DND-41 (cell line): ENCODE data around the gene WDR70.

Experiments used
- ATAC-seq: fragments of 200-7000 bp; cut with Tn5 transposase; 3 replicates; pipeline ENCODE4 v1.9.1; 2021; ENCODE audit warnings: low read depth; ENCODE audit not compliant: insufficient read depth
- DNase-seq: peaks from one replicate; pipeline ENCODE4 v3.0.0-alpha.2; 2020
- H2AFZ ChIP-seq: 2 replicates; pipeline ENCODE4 v1.6.0; 2012; ENCODE audit warnings: low read depth, low read length
- H3K27ac ChIP-seq: 2 replicates; pipeline ENCODE4 v1.5.1; 2012; ENCODE audit warnings: low read length, inconsistent platforms
- H3K27me3 ChIP-seq: fragments of 200-600 bp; sonication (generic); 2 replicates; pipeline ENCODE4 v1.6.0; 2012; ENCODE audit warnings: low read length, mild to moderate bottlenecking, inconsistent platforms; ENCODE audit not compliant: insufficient read depth, poor library complexity
- H3K36me3 ChIP-seq: 2 replicates; pipeline ENCODE4 v1.5.1; 2012; ENCODE audit warnings: low read length, inconsistent platforms; ENCODE audit not compliant: insufficient read depth
- H3K4me1 ChIP-seq: 2 replicates; pipeline ENCODE4 v1.5.1; 2012; ENCODE audit warnings: mild to moderate bottlenecking, low read length; ENCODE audit not compliant: insufficient read depth
- H3K4me2 ChIP-seq: 2 replicates; pipeline ENCODE4 v1.6.0; 2012; ENCODE audit warnings: mild to moderate bottlenecking, moderate library complexity, low read length, inconsistent platforms; ENCODE audit not compliant: insufficient read depth
- H3K4me3 ChIP-seq, 2 experiments: fragments of 200-600 bp in 1 of 2; shearing (Covaris generic) in 1 of 2; 2 replicates each; pipeline ENCODE4 v1.5.1; 2012 to 2016; ENCODE audit warnings: inconsistent platforms in 2 of 2, low read length in 2 of 2, mild to moderate bottlenecking in 2 of 2, low read depth in 1 of 2, moderate library complexity in 1 of 2
- H3K79me2 ChIP-seq: 2 replicates; pipeline ENCODE4 v1.6.0; 2012; ENCODE audit warnings: low read length, inconsistent platforms; ENCODE audit not compliant: insufficient read depth
- H3K9ac ChIP-seq: 2 replicates; pipeline ENCODE4 v1.6.0; 2012; ENCODE audit warnings: low read depth, mild to moderate bottlenecking, inconsistent platforms, low read length, moderate library complexity
- H3K9me3 ChIP-seq: 2 replicates; pipeline ENCODE4 v1.5.1; 2012; ENCODE audit warnings: low read length, moderate library complexity, mild to moderate bottlenecking, inconsistent platforms; ENCODE audit not compliant: insufficient read depth, severe bottlenecking
- H4K20me1 ChIP-seq: 2 replicates; pipeline ENCODE4 v1.6.0; 2012; ENCODE audit warnings: low read length; ENCODE audit not compliant: insufficient read depth
- EZH2 ChIP-seq: IDR thresholded peaks from 3 replicates; pipeline ENCODE4 v1.6.1; 2012; ENCODE audit warnings: borderline replicate concordance, low read depth, mild to moderate bottlenecking, moderate library complexity, low read length, inconsistent platforms; ENCODE audit not compliant: severe bottlenecking
- TF ChIP-seq, protein P1 (sequence below): IDR thresholded peaks from 2 replicates; pipeline ENCODE4 v1.5.1; 2012; ENCODE audit warnings: borderline replicate concordance, low read length, moderate library complexity, mild to moderate bottlenecking; ENCODE audit not compliant: poor library complexity, severe bottlenecking; ENCODE audit errors: extremely low read depth

Gene WDR70

DNA sequence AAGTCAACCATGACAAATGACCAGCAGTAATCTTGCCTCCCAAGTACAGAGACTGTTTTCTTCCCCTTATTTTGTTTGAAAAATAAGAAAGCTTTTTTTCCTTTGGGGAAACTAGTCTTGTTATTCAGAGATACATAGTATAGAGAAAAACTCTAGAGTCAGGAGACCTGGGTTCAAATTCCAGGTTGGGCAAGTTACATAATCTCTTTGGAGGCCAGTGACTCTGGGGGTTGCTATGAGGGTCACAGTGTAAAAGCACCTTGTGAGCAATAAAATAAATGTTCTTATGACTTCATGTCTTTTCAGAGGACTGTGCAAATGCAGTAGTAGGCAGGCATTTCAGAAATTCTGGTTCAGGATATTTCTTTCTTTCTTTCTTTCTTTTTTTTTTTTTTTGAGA, 389.3 kb downstream of the WDR70 start:
- Histone ChIP-seq H3K36me3 (no peaks in the 10 kb centered on the region), H3K79me2 (no peaks in the 10 kb centered on the region), H4K20me1 (no peaks in the 10 kb centered on the region), H3K9ac (no peak overlapping the region), H3K9me3 (no peaks in the 10 kb centered on the region), H3K4me1 (no peaks in the 10 kb centered on the region), H3K27ac (no peak overlapping the region), H3K4me3 (no peak overlapping the region), H3K27me3 (no peaks in the 10 kb centered on the region), H2AFZ (no peak overlapping the region), H3K4me2 (no peak overlapping the region)
- ATAC-seq (no peak), DNase-seq (no peak)
- TF ChIP-seq, protein P1, sequence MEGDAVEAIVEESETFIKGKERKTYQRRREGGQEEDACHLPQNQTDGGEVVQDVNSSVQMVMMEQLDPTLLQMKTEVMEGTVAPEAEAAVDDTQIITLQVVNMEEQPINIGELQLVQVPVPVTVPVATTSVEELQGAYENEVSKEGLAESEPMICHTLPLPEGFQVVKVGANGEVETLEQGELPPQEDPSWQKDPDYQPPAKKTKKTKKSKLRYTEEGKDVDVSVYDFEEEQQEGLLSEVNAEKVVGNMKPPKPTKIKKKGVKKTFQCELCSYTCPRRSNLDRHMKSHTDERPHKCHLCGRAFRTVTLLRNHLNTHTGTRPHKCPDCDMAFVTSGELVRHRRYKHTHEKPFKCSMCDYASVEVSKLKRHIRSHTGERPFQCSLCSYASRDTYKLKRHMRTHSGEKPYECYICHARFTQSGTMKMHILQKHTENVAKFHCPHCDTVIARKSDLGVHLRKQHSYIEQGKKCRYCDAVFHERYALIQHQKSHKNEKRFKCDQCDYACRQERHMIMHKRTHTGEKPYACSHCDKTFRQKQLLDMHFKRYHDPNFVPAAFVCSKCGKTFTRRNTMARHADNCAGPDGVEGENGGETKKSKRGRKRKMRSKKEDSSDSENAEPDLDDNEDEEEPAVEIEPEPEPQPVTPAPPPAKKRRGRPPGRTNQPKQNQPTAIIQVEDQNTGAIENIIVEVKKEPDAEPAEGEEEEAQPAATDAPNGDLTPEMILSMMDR: no peak
- TF ChIP-seq EZH2: no peak

DNA sequence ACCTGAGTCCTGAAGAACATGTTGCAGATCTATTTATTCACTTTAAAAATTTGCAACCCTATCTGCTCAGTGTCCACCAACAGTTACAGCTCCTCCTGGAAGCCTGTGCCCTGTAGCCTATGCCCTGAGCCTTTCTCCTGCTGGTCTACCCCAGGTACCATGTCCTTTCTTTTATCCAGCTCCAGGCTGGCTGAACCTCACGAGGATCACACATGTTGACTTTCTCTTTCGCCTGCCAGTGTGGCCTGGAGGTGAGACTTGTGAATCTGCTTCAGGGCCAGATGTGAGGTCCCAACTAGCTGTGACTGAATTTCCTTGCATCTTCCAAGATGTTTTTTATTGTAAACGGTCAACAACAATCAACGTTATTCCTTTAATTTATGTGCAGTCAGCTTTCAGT, 390.0 kb downstream of the WDR70 start:
- H4K20me1 ChIP-seq: no peaks in the 10 kb centered on the region
- no peak overlapping the region for H3K4me3 ChIP-seq
- no peak overlapping the region for H3K9ac ChIP-seq
- no peak for ATAC-seq
- H3K36me3 ChIP-seq: no peaks in the 10 kb centered on the region
- no peak overlapping the region for H3K4me2 ChIP-seq
- no peak overlapping the region for H2AFZ ChIP-seq
- H3K27me3 ChIP-seq: no peaks in the 10 kb centered on the region
- no peak for TF ChIP-seq EZH2
- TF ChIP-seq, protein P1: no peak
- H3K4me1 ChIP-seq: no peaks in the 10 kb centered on the region
- H3K9me3 ChIP-seq: no peaks in the 10 kb centered on the region
- no peak overlapping the region for H3K27ac ChIP-seq
- H3K79me2 ChIP-seq: no peaks in the 10 kb centered on the region
- DNase-seq: no peak

DNA sequence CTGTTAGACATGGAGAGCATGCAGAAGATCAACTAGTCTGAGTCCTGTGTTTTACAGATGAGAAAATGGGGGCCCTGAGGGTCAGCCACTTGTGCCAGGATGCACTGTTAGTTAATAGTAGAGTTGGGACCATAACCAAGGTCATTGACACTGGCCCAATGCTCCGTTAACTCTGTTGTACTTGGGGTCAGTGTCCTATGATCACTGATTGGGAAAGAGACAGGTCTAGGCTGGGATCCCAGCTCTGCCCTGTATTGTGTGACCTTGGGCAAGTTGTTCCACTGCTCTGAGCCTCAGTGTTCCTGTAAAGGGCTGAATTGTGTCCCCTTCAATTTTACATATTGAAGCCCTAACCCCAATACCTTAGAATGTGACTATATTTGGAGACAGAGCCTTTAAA, 390.7 kb downstream of the WDR70 start:
- ATAC-seq: no peak
- no peaks in the 10 kb centered on the region for H3K36me3 ChIP-seq
- no peaks in the 10 kb centered on the region for H3K9me3 ChIP-seq
- no peak overlapping the region for H3K4me2 ChIP-seq
- H3K9ac ChIP-seq: no peak overlapping the region
- no peak overlapping the region for H3K27ac ChIP-seq
- no peaks in the 10 kb centered on the region for H3K4me1 ChIP-seq
- H3K4me3 ChIP-seq: no peak overlapping the region
- no peaks in the 10 kb centered on the region for H3K27me3 ChIP-seq
- no peak overlapping the region for H2AFZ ChIP-seq
- no peaks in the 10 kb centered on the region for H4K20me1 ChIP-seq
- no peaks in the 10 kb centered on the region for H3K79me2 ChIP-seq
- TF ChIP-seq, protein P1: no peak
- DNase-seq: no peak

DNA sequence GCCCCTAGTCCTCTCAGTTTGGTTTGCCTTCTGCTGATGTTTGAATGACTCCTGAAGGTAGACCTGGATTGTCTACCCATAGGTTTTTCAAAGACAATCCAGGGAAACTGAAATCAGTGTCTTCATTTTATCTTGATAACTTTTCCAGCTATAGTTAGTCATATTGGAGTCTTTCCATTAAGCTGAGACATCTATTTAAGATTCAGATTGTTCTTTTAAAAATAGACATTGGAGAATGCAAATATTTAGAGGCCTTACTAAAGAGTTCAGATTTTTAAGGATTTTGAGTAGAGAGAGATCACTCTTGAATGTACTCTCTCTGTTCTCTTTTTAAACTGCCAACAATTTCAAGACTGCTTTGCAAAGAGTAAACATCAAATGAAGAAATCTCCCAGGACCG, 391.7 kb downstream of the WDR70 start:
- H3K79me2 ChIP-seq: no peaks in the 10 kb centered on the region
- no peak overlapping the region for H3K4me2 ChIP-seq
- no peak for ATAC-seq
- H3K9me3 ChIP-seq: no peaks in the 10 kb centered on the region
- H3K27me3 ChIP-seq: no peaks in the 10 kb centered on the region
- H4K20me1 ChIP-seq: no peaks in the 10 kb centered on the region
- DNase-seq: no peak
- no peak for TF ChIP-seq EZH2
- TF ChIP-seq, protein P1: no peak
- no peaks in the 10 kb centered on the region for H3K36me3 ChIP-seq
- no peak overlapping the region for H3K27ac ChIP-seq
- H2AFZ ChIP-seq: no peak overlapping the region
- H3K4me1 ChIP-seq: no peaks in the 10 kb centered on the region
- H3K4me3 ChIP-seq: no peak overlapping the region
- H3K9ac ChIP-seq: no peak overlapping the region
